Endothelial cell (in vitro differentiated cells): ENCODE results near the gene UNC5CL. TPM values are rescaled to one million over a fixed set of nuclear protein-coding genes. Genes with fewer than 3 reads are reported as not detected.

Experiments
- DNase-seq: peaks from one replicate; pipeline ENCODE4 v3.0.0; 2021; ENCODE audit warnings: low spot score
- H3K27ac Mint-ChIP-seq: one replicate; pipeline ENCODE4 v1.8.0; 2021; ENCODE audit warnings: mixed read lengths, inconsistent platforms; ENCODE audit not compliant: unreplicated experiment
- H3K27me3 Mint-ChIP-seq: one replicate; pipeline ENCODE4 v1.8.0; 2021; ENCODE audit warnings: mild to moderate bottlenecking, moderate library complexity, mixed read lengths, inconsistent platforms; ENCODE audit not compliant: unreplicated experiment
- H3K36me3 Mint-ChIP-seq: one replicate; pipeline ENCODE4 v1.8.0; 2021; ENCODE audit warnings: mild to moderate bottlenecking, low read depth, mixed read lengths, inconsistent platforms; ENCODE audit not compliant: unreplicated experiment
- H3K4me1 Mint-ChIP-seq: one replicate; pipeline ENCODE4 v1.8.0; 2021; ENCODE audit warnings: mild to moderate bottlenecking, mixed read lengths, inconsistent platforms; ENCODE audit not compliant: unreplicated experiment
- H3K4me3 Mint-ChIP-seq: one replicate; pipeline ENCODE4 v1.8.0; 2021; ENCODE audit warnings: mild to moderate bottlenecking, mixed read lengths, inconsistent platforms; ENCODE audit not compliant: unreplicated experiment
- H3K9me3 Mint-ChIP-seq: one replicate; pipeline ENCODE4 v1.8.0; 2021; ENCODE audit warnings: mixed read lengths, inconsistent platforms; ENCODE audit not compliant: unreplicated experiment
- CTCF ChIP-seq: fragments of 200-600 bp; sonication (generic); IDR thresholded peaks from one replicate; pipeline ENCODE4 v1.5.0; 2021; ENCODE audit warnings: antibody characterized with exemption; ENCODE audit not compliant: unreplicated experiment
- total RNA-seq: library from RNA; stranded (reverse); fragmentation: NEBNext Ultra II Directional; extraction: Animal tissue kit (Norgen Biotek cat#: 25700); gene quantifications from one replicate; pipeline ENCODE4 v1.2.1, GENCODE V29; 2021; ENCODE audit not compliant: unreplicated experiment

UNC5CL gene
- total RNA-seq, 1 donor from 2014 or later = 0.59 TPM

DNA sequence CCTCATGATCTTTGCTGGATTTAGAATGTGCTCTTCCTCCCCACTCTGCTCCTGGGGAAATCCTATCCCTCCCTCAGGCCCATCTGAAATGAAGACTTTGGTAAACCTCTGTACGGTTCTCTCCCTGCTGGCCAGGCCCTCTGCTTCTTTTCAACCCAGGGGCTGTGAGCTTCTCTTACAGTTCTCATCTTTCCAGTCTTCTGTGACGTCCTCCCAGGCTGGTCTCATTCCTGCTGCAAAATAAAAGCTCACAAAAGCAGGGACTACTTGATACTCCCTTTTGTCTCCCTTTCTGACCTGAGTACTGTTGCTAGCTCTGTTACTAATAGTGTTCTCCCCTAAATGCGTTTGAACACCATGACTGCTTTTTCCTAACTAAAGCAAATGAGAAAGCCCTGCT is 46.3 kb downstream of the UNC5CL start:
- Mint-ChIP-seq H3K27ac (no peak overlapping the region), H3K4me1 (peaks cover 27% of the 10 kb centered on the region)

GRCh38 chr6:40990301-40990700 is 48.7 kb downstream of the UNC5CL start:
- Mint-ChIP-seq H3K36me3 (peaks cover 4% of the 10 kb centered on the region), H3K4me1 (peaks cover 10% of the 10 kb centered on the region), H3K9me3 (no peaks in the 10 kb centered on the region), H3K4me3 (no peak overlapping the region), H3K27me3 (peaks cover 5% of the 10 kb centered on the region), H3K27ac (no peak overlapping the region)
- DNase-seq = no peak
- TF ChIP-seq CTCF = no peak

More for the DNA sequence above, 46.3 kb downstream of the UNC5CL start:
- DNase-seq = no peak
- TF ChIP-seq CTCF = no peak
- H3K4me3 Mint-ChIP-seq = no peak overlapping the region
- H3K27me3 Mint-ChIP-seq = peaks cover 9% of the 10 kb centered on the region
- H3K36me3 Mint-ChIP-seq = peaks cover 4% of the 10 kb centered on the region
- H3K9me3 Mint-ChIP-seq = no peaks in the 10 kb centered on the region

- Mint-ChIP-seq H3K27ac (no peak overlapping the region), H3K27me3 (peaks cover 5% of the 10 kb centered on the region), H3K9me3 (no peaks in the 10 kb centered on the region), H3K36me3 (peaks cover 4% of the 10 kb centered on the region), H3K4me3 (no peak overlapping the region), H3K4me1 (peaks cover 5% of the 10 kb centered on the region)
- DNase-seq = no peak
- TF ChIP-seq CTCF = no peak
Measured at GRCh38 chr6:40989204-40990169, 49.5 kb downstream of the UNC5CL start.

- no peaks in the 10 kb centered on the region for H3K9me3 Mint-ChIP-seq
- no peak overlapping the region for H3K4me3 Mint-ChIP-seq
- H3K27me3 Mint-ChIP-seq = peaks cover 5% of the 10 kb centered on the region
- no peak for DNase-seq
- TF ChIP-seq CTCF = no peak
- H3K27ac Mint-ChIP-seq = no peak overlapping the region
- H3K36me3 Mint-ChIP-seq = peaks cover 4% of the 10 kb centered on the region
- H3K4me1 Mint-ChIP-seq = no peaks in the 10 kb centered on the region
Measured at GRCh38 chr6:40988634-40989033, 50.4 kb downstream of the UNC5CL start.
